ENCODE data around the gene SERGEF. TPM values are rescaled to one million over a fixed set of nuclear protein-coding genes. Genes with fewer than 3 reads are reported as not detected.

SERGEF gene
- total and polyA plus RNA-seq, 2 of the 4 experiments (the other 2 are of a cell fraction): 12.2 to 18.1 TPM

DNA sequence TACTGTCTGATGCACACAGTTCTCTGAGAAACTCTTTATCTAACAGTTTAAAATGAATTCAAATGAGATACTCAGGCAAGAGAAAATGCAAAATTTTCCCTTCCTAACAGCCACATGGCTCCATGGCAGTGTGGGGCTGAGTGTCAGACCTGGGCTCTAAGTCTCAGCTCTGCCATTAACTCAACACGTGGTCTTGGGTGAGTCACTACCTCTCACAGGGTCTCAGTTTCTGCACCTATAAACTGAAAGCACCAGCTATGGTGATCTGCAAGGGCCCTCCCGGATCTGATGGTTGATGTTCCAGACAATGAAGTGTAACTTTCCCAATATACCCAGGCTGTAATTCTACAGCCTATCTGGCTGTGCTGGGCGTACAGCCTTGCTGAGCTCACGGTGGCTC, 207.8 kb downstream of the SERGEF start:
- H4K20me1 ChIP-seq (ENCODE audit: insufficient read depth, low read length): no peaks in the 10 kb centered on the region
- H2AK5ac ChIP-seq (ENCODE audit: low read depth, low read length): no peak overlapping the region
- ATAC-seq (ENCODE audit: low read depth): no peak

More for the DNA sequence above, 207.8 kb downstream of the SERGEF start:
- H2AK9ac ChIP-seq (replicated peaks; ENCODE audit: low read depth, low read length, poor library complexity): no peak overlapping the region
- POLR2A ChIA-PET (ENCODE audit: unreplicated experiment): no interaction called here
- no peak overlapping the region for H2AFZ ChIP-seq (replicated peaks; ENCODE audit: low read length, poor library complexity)
- no peaks in the 10 kb centered on the region for H3K79me1 ChIP-seq (ENCODE audit: low read depth in 1 of 2, low read length in 2 of 2)
- no peak overlapping the region for H3K56ac ChIP-seq (ENCODE audit: extremely low read depth, insufficient read depth, low read length)
- H3K4me3 ChIP-seq (ENCODE audit: insufficient read depth, low read depth, low read length): no peak overlapping the region
- BruUV-seq (replicated peaks): no TSS peak
- no peaks in the 10 kb centered on the region for H3K9me3 ChIP-seq (ENCODE audit: control insufficient read depth, insufficient read depth, low read length)
- no peak overlapping the region for H3K4ac ChIP-seq (ENCODE audit: low read depth, low read length)
- H4K5ac ChIP-seq (ENCODE audit: low read depth, low read length): no peak overlapping the region
- no peak overlapping the region for H4K91ac ChIP-seq (ENCODE audit: insufficient read depth, low read depth, low read length)
- H3K9ac ChIP-seq (ENCODE audit: low read depth, low read length): no peak overlapping the region
- no CpG with 5 or more reads among the region's 4 CpGs for WGBS, 2 experiments (ENCODE audit: extremely low coverage in 2 of 2, insufficient read length in 1 of 2)
- H3K4me2 ChIP-seq (ENCODE audit: low read depth, low read length): no peak overlapping the region
- no peaks in the 10 kb centered on the region for H3K27me3 ChIP-seq (ENCODE audit: control insufficient read depth, insufficient read depth, low read length)
- no peak overlapping the region for H3K27ac ChIP-seq (ENCODE audit: insufficient read depth, low read length)
- no peaks in the 10 kb centered on the region for H3K9me1 ChIP-seq (ENCODE audit: insufficient read depth, low read length)
- no peak overlapping the region for H4K8ac ChIP-seq (ENCODE audit: low read depth in 2 of 2, low read length in 2 of 2)
- in situ Hi-C loops (cut with MboI; ENCODE audit: low sequenced_read_pairs) (no loop called here), intact Hi-C loops (cut with micrococcal nuclease) (no loop called here), dilution Hi-C loops (cut with HindIII; ENCODE audit: low sequenced_read_pairs, unreplicated experiment) (no loop called here)
- H3K18ac ChIP-seq (ENCODE audit: low read depth, low read length): no peak overlapping the region
- no peak for TF ChIP-seq RCOR1 (IDR thresholded peaks at IDR 0.05; ENCODE audit: insufficient replicate concordance, low read length)
- TF ChIP-seq NFE2L2 (IDR thresholded peaks at IDR 0.05; ENCODE audit: low read depth, low read length): no peak
- no peak for TF ChIP-seq RAD21 (IDR thresholded peaks at IDR 0.05; ENCODE audit: low read length)
- TF ChIP-seq SMC3 (IDR thresholded peaks at IDR 0.05; ENCODE audit: low read depth, low read length): no peak
- no peak for TF ChIP-seq CHD1 (IDR thresholded peaks at IDR 0.05; ENCODE audit: low read depth, low read length)
- TF ChIP-seq CEBPB (IDR thresholded peaks at IDR 0.05; ENCODE audit: low read depth, low read length): no peak
- TF ChIP-seq, protein P1, sequence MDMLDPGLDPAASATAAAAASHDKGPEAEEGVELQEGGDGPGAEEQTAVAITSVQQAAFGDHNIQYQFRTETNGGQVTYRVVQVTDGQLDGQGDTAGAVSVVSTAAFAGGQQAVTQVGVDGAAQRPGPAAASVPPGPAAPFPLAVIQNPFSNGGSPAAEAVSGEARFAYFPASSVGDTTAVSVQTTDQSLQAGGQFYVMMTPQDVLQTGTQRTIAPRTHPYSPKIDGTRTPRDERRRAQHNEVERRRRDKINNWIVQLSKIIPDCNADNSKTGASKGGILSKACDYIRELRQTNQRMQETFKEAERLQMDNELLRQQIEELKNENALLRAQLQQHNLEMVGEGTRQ (IDR thresholded peaks at IDR 0.05; ENCODE audit: low read depth, low read length): no peak
- H2BK15ac ChIP-seq (ENCODE audit: low read depth, low read length): no peak overlapping the region
- no peak for DNase-seq
- H2BK120ac ChIP-seq (ENCODE audit: low read depth, low read length): no peak overlapping the region
- H2BK20ac ChIP-seq (ENCODE audit: low read depth, low read length): no peak overlapping the region
- no peaks in the 10 kb centered on the region for H3K36me3 ChIP-seq (ENCODE audit: control insufficient read depth, insufficient read depth, low read length)
- H3K4me1 ChIP-seq (ENCODE audit: control insufficient read depth, insufficient read depth, low read length): peaks cover 6% of the 10 kb centered on the region
- no peak overlapping the region for H2BK5ac ChIP-seq (ENCODE audit: low read depth, low read length, poor library complexity, severe bottlenecking)
- CTCF ChIA-PET: no interaction called here
- no peak overlapping the region for H3K14ac ChIP-seq (replicated peaks; ENCODE audit: low read depth, low read length)
- H3K23ac ChIP-seq (ENCODE audit: low read depth, low read length): no peak overlapping the region

All from IMR-90 (cell line).